GM10266 (cell line): Measurements from ENCODE around the gene NCAPH2.

Source experiments
- DNase-seq: peaks from one replicate; pipeline ENCODE4 v3.0.0; 2012; ENCODE audit errors: extremely low spot score
- TF ChIP-seq, protein P1 (sequence below): IDR thresholded peaks from 2 replicates; pipeline ENCODE4 v1.5.1; 2012; ENCODE audit warnings: mild to moderate bottlenecking, low read depth; ENCODE audit not compliant: control insufficient read depth, insufficient read depth; ENCODE audit errors: missing control alignments

Gene NCAPH2

GRCh38 chr22:50474710-50475651 lies 33.0 kb upstream of the NCAPH2 start, which contains the start of gene SBF1:
Gene SBF1 (minus strand): TSS chr22:50475035. CDS start chr22:50474840, 195 bp downstream.
- peak; percentile 100 for DNase-seq
- TF ChIP-seq, protein P1, sequence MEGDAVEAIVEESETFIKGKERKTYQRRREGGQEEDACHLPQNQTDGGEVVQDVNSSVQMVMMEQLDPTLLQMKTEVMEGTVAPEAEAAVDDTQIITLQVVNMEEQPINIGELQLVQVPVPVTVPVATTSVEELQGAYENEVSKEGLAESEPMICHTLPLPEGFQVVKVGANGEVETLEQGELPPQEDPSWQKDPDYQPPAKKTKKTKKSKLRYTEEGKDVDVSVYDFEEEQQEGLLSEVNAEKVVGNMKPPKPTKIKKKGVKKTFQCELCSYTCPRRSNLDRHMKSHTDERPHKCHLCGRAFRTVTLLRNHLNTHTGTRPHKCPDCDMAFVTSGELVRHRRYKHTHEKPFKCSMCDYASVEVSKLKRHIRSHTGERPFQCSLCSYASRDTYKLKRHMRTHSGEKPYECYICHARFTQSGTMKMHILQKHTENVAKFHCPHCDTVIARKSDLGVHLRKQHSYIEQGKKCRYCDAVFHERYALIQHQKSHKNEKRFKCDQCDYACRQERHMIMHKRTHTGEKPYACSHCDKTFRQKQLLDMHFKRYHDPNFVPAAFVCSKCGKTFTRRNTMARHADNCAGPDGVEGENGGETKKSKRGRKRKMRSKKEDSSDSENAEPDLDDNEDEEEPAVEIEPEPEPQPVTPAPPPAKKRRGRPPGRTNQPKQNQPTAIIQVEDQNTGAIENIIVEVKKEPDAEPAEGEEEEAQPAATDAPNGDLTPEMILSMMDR, result no peak

GRCh38 chr22:50475652-50476002 lies 32.4 kb upstream of the NCAPH2 start:
- no peak for DNase-seq
- TF ChIP-seq, protein P1, result no peak

GRCh38 chr22:50476868-50477267 lies 31.2 kb upstream of the NCAPH2 start:
- DNase-seq, result no peak
- TF ChIP-seq, protein P1, result no peak

DNA sequence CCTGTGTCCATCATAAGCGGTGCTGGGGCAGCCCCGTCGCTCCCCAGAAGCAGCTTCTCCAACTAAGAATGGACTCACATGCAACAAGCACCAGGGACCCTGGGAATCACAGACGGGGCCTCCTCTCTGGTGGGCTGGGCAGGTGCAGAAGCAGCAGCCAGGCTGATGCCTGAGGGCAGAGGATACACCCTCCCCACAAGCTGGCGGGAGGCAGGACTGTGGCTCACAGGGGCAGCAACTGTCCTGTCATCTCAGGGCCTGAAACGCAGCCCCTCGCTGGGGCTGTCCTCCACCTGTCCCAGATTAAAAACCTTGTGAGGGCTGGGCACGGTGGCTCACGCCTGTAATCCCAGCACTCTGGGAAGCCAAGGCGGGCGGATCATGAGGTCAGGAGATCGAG lies 30.1 kb upstream of the NCAPH2 start:
- DNase-seq, result no peak
- TF ChIP-seq, protein P1, result no peak

DNA sequence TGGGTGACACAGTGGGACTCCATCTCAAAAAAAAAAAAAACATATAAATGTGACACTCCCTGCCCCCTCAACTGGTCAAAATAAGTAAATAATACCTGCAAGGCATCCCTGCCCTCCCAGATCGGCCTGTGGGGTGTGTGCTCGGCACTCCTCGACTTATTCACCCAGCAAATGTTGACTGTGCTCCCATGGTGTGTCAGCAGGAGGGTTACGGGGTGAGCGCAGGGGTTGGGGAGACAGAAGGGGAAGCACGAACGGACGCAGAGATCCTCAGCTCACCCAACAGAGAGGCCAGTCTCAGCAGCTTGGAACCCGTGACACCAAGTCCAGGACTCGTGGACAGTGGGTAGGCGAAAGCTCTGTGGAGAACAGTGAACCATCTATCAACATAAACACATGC lies 28.3 kb upstream of the NCAPH2 start:
- TF ChIP-seq, protein P1, result no peak
- DNase-seq, result no peak

DNA sequence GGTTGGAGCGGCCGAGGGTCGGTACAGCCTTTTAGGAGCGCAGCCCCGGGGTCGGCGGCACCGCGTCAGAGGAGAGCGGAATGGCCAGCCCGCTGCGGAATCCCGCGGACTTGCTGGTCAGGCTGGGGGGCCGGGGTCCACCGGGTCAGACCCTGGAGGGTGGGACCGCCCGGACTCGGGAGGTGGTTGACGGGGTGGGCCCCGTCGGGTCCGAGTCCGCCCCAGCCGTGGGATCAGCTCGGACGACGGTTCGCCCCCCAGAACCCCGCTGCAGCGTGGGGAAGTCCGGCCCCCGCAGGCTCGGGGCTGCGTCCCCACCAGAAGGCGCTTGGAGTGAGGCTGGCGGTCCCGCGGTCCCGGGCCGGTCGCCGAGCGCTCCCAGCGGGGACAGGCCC lies 27.0 kb upstream of the NCAPH2 start:
- DNase-seq, result no peak
- TF ChIP-seq, protein P1, result no peak

GRCh38 chr22:50481440-50482106 lies 26.5 kb upstream of the NCAPH2 start, which contains the start of gene ADM2:
Gene ADM2 (plus strand): TSS chr22:50481543. CDS start chr22:50481848, 305 bp downstream.
- TF ChIP-seq, protein P1, result no peak
- peak; percentile 84 for DNase-seq
